Naive thymus-derived CD4-positive, alpha-beta T cell (primary cell): ENCODE measurements around the gene SFXN5. TPM values are rescaled to one million over a fixed set of nuclear protein-coding genes. Genes with fewer than 3 reads are reported as not detected.

Experiments
- polyA plus RNA-seq, 2 donors: library from polyadenylated mRNA; unstranded; fragments of 300-500 nt; fragmentation: Illumina TruSeq; gene quantifications; one replicate each; pipeline ENCODE4 v1.2.3, GENCODE V29; 2021
- total RNA-seq, 6 experiments: library from RNA in 5 of 6; stranded (reverse) in 5 of 6; gene quantifications; 1 replicate in 5 of 6; 2 replicates in 1 of 6; pipeline ENCODE4 v1.2.3 and lab custom pipeline; 2021 to 2026

The SFXN5 gene
- total and polyA plus RNA-seq, 7 experiments from 2014 or later: 2.2 to 17.4 (median 9.1) TPM

Other genes with a start within 250 kb of the SFXN5 start
- gene EXOC6B, start 245.7 kb downstream of the SFXN5 start, total RNA-seq: 10 to 100 TPM; 14.3 to 21.9 (median 18.0) TPM
- gene EXOC6B, start 245.7 kb downstream of the SFXN5 start, polyA plus RNA-seq: 1 to 10 TPM; 3.5 to 3.8 TPM
- gene SPR, start 184.3 kb downstream of the SFXN5 start, total RNA-seq: 1 to 10 TPM in 2 of 5 experiments, under 1 TPM in 2, not detected in 1; 0.24 to 2.3 (median 0.98) TPM
- 1 to 10 TPM in 1 of 2 donors, not detected in 1; 1.0 TPM for gene SPR, start 184.3 kb downstream of the SFXN5 start, polyA plus RNA-seq
- gene EMX1, start 154.2 kb downstream of the SFXN5 start, total RNA-seq: not detected
- gene EMX1, start 154.2 kb downstream of the SFXN5 start, polyA plus RNA-seq: not detected
- 10 to 100 TPM in 3 of 5 experiments, 1 to 10 TPM in 2; 8.6 to 13.2 (median 11.2) TPM for gene RAB11FIP5, start 41.2 kb upstream of the SFXN5 start, total RNA-seq
- gene RAB11FIP5, start 41.2 kb upstream of the SFXN5 start, polyA plus RNA-seq: 10 to 100 TPM in 1 of 2 donors, 1 to 10 TPM in 1; 5.6 to 12.0 TPM
- not detected for gene NOTO, start 130.9 kb upstream of the SFXN5 start, total RNA-seq
- not detected for gene NOTO, start 130.9 kb upstream of the SFXN5 start, polyA plus RNA-seq
- 10 to 100 TPM; 25.1 to 76.2 (median 42.7) TPM for gene SMYD5, start 142.5 kb upstream of the SFXN5 start, total RNA-seq
- gene SMYD5, start 142.5 kb upstream of the SFXN5 start, polyA plus RNA-seq: 10 to 100 TPM; 25.6 to 28.0 TPM
- gene PRADC1, start 161.5 kb upstream of the SFXN5 start, total RNA-seq: 1 to 10 TPM; 4.3 to 8.8 (median 6.9) TPM
- gene PRADC1, start 161.5 kb upstream of the SFXN5 start, polyA plus RNA-seq: 10 to 100 TPM; 25.1 to 29.5 TPM
- gene CCT7, start 162.6 kb upstream of the SFXN5 start, total RNA-seq: 100 to 1,000 TPM; 118 to 322 (median 181) TPM
- gene CCT7, start 162.6 kb upstream of the SFXN5 start, polyA plus RNA-seq: 100 to 1,000 TPM; 284 to 298 TPM
- 10 to 100 TPM; 13.2 to 19.6 (median 17.6) TPM for gene FBXO41, start 212.8 kb upstream of the SFXN5 start, total RNA-seq
- 1 to 10 TPM; 1.5 to 3.2 TPM for gene FBXO41, start 212.8 kb upstream of the SFXN5 start, polyA plus RNA-seq
- gene EGR4, start 221.8 kb upstream of the SFXN5 start, total RNA-seq: under 1 TPM in 3 of 5 experiments, not detected in 2; 0.15 to 0.16 (median 0.15) TPM
- not detected for gene EGR4, start 221.8 kb upstream of the SFXN5 start, polyA plus RNA-seq